ENCODE results near the gene IL15RA. TPM values are rescaled to one million over a fixed set of nuclear protein-coding genes. Genes with fewer than 3 reads are reported as not detected.

Gene IL15RA
- total RNA-seq, 2 experiments from 2014 or later = 23.5 to 25.1 TPM

DNA sequence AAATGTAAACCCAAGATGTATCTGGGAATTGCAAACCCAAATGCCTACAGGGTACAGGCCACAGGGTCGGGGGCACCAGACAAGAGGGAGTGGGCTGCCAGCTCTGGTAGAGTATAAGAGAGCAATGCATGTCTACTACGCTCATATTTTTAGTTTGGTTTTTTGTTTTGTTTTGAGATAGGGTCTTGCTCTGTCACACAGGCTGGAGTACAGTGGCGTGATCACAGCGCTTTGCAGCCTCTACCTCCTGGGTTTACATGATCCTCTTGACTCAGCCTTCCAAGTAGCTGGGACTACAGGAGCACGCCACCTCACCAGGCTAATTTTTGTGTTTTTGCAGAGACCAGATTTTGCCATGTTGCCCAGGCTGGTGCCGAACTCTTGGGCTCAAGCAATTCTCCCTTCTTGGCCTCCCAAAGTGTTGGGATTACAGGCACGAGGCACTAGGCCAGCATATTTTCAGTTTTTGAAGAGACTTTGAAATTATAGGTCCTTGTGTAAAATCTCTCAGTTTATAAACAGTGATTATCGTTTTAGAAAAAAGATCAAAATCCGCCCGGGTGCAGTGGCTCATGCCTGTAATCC is 11.1 kb upstream of the IL15RA start:
- ChIA-PET CTCF (interaction anchor here (1.0 to 1.5 kb wide), 2 partner anchors 12 to 25 kb away, joined by 4 to 7 read pairs; no protein-coding TSS in a partner anchor), POLR2A (interaction anchor here (0.6 to 1.2 kb wide), 5 partner anchors 11 to 96 kb away, joined by 3 to 4 read pairs (median 3); no protein-coding TSS in a partner anchor)
- H3K4me3 Mint-ChIP-seq = no peak overlapping the region
- TF ChIP-seq, protein P1, sequence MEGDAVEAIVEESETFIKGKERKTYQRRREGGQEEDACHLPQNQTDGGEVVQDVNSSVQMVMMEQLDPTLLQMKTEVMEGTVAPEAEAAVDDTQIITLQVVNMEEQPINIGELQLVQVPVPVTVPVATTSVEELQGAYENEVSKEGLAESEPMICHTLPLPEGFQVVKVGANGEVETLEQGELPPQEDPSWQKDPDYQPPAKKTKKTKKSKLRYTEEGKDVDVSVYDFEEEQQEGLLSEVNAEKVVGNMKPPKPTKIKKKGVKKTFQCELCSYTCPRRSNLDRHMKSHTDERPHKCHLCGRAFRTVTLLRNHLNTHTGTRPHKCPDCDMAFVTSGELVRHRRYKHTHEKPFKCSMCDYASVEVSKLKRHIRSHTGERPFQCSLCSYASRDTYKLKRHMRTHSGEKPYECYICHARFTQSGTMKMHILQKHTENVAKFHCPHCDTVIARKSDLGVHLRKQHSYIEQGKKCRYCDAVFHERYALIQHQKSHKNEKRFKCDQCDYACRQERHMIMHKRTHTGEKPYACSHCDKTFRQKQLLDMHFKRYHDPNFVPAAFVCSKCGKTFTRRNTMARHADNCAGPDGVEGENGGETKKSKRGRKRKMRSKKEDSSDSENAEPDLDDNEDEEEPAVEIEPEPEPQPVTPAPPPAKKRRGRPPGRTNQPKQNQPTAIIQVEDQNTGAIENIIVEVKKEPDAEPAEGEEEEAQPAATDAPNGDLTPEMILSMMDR (IDR thresholded peaks at IDR 0.05) = no peak
- H3K36me3 Mint-ChIP-seq (ENCODE audit: low read depth) = no peaks in the 10 kb centered on the region
- peaks cover 11% of the 10 kb centered on the region for H3K4me1 Mint-ChIP-seq (ENCODE audit: low read depth)
- ATAC-seq (no peak), DNase-seq (no peak)
- H3K9me3 Mint-ChIP-seq = peaks cover 14% of the 10 kb centered on the region
- intact Hi-C loops (cut with micrococcal nuclease) = no loop called here
- H3K27me3 Mint-ChIP-seq = peaks cover 3% of the 10 kb centered on the region
- H3K27ac Mint-ChIP-seq = peak overlapping the region; percentile 30

DNA sequence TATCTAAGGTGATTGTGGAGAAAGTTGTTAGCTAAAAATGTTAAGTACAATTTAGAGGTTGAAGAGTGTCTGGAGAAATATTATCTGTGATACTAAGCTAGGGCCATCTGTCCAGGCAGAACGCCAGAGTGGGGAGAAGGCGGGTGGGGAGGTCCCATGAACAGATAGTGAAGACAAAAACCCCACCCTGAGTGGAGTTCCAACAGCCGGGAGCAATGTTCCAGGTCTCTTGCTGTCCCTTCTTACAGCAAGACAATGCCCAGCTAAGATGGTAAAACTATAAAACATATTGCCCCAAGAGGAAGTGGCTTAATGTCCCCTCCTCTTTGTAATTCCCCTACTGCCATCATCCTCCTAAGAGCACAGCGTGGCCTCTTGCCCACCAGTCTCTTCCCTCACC is 10.4 kb upstream of the IL15RA start:
- H3K4me3 Mint-ChIP-seq = no peak overlapping the region
- H3K36me3 Mint-ChIP-seq (ENCODE audit: low read depth) = no peaks in the 10 kb centered on the region
- POLR2A ChIA-PET = interaction anchor here (0.6 to 1.2 kb wide), 5 partner anchors 10 to 97 kb away, joined by 3 to 4 read pairs (median 3); no protein-coding TSS in a partner anchor
- H3K4me1 Mint-ChIP-seq (ENCODE audit: low read depth) = peaks cover 11% of the 10 kb centered on the region
- H3K27me3 Mint-ChIP-seq = peaks cover 3% of the 10 kb centered on the region
- ATAC-seq (peak; percentile 91), DNase-seq (no peak)
- H3K27ac Mint-ChIP-seq = peak overlapping the region; percentile 30
- H3K9me3 Mint-ChIP-seq = peaks cover 13% of the 10 kb centered on the region
- CTCF ChIA-PET = interaction anchor here (1.0 to 1.5 kb wide), 2 partner anchors 12 to 26 kb away, joined by 4 to 7 read pairs; no protein-coding TSS in a partner anchor
- TF ChIP-seq, protein P1 (IDR thresholded peaks at IDR 0.05) = no peak
- intact Hi-C loops (cut with micrococcal nuclease) = no loop called here

DNA sequence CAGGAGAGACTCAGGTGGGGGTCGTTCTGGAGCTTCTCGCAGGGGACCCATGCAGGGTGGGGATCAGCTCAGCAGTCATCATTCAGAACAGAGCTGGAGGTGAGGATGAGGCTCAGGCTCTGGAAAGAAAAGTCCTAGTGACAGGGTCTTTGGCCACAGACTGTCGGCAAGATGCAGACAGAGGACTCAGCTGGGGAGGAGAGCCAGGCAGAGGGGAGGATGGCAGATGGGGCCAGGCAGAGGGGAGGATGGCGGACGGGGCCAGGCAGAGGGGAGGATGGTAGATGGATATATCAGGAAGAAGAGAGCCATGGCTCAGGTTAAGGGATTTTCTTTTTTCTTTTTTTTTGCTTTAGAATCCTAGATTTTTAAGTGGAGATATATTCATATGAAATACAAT is 7.7 kb upstream of the IL15RA start:
- TF ChIP-seq, protein P1 (IDR thresholded peaks at IDR 0.05) = no peak
- intact Hi-C loops (cut with micrococcal nuclease) = no loop called here
- no peaks in the 10 kb centered on the region for H3K36me3 Mint-ChIP-seq (ENCODE audit: low read depth)
- peaks cover 9% of the 10 kb centered on the region for H3K27me3 Mint-ChIP-seq
- ChIA-PET POLR2A (no interaction called here), CTCF (no interaction called here)
- H3K4me3 Mint-ChIP-seq = no peak overlapping the region
- H3K27ac Mint-ChIP-seq = no peak overlapping the region
- peaks cover 11% of the 10 kb centered on the region for H3K4me1 Mint-ChIP-seq (ENCODE audit: low read depth)
- no peaks in the 10 kb centered on the region for H3K9me3 Mint-ChIP-seq
- no peak for ATAC-seq
- no peak for DNase-seq

DNA sequence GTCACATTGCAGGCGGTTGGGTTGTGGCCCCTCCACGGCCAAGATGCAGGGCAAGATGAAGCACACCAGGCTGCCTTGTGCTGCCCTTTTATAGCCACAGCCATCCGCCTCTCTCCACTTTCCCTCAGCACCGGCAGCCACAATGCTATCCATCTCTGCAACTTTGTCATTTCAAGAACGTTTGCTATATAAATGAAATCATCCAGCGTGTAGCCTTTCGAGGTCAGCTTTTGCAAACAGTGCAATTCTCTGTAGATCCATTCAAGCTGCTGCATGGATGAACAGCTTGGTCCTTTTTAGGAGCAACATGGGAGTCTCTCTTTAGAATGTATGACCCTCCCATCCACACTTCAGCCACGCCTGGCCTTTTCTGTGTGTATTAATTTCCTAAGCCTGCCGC is 6.4 kb upstream of the IL15RA start:
- intact Hi-C loops (cut with micrococcal nuclease) = no loop called here
- ChIA-PET CTCF (no interaction called here), POLR2A (no interaction called here)
- Mint-ChIP-seq H3K4me3 (no peak overlapping the region), H3K36me3 (ENCODE audit: low read depth) (no peaks in the 10 kb centered on the region), H3K9me3 (no peaks in the 10 kb centered on the region), H3K4me1 (ENCODE audit: low read depth) (peaks cover 11% of the 10 kb centered on the region), H3K27ac (no peak overlapping the region), H3K27me3 (peaks cover 10% of the 10 kb centered on the region)
- TF ChIP-seq, protein P1 (IDR thresholded peaks at IDR 0.05) = no peak
- DNase-seq (no peak), ATAC-seq (no peak)

DNA sequence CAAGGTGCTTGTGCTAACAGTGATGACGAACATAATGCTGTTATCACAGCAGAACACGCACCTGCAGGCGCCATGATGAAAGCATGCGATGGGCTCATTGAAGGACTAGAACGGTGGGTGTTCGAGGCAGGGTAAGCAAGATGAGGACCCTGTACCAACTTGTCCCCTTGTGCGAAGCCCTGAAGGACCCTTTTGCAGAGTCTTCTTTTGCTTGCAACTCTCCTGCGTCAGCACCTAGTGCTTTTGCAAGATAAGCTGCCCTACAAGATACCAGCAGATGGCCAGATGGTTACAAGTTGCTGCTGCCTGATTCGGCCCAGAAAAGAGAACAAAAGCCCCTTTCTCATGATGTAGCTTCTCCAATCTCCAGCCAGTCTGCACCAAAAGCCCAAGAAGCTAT is 4.2 kb upstream of the IL15RA start:
- no peak for ATAC-seq
- H3K27me3 Mint-ChIP-seq = peaks cover 7% of the 10 kb centered on the region
- TF ChIP-seq, protein P1 (IDR thresholded peaks at IDR 0.05) = no peak
- H3K4me1 Mint-ChIP-seq (ENCODE audit: low read depth) = peaks cover 3% of the 10 kb centered on the region
- ChIA-PET POLR2A (no interaction called here), CTCF (no interaction called here)
- intact Hi-C loops (cut with micrococcal nuclease) = no loop called here
- H3K27ac Mint-ChIP-seq = no peak overlapping the region
- no peaks in the 10 kb centered on the region for H3K9me3 Mint-ChIP-seq
- DNase-seq = no peak
- H3K4me3 Mint-ChIP-seq = no peak overlapping the region
- no peaks in the 10 kb centered on the region for H3K36me3 Mint-ChIP-seq (ENCODE audit: low read depth)
